Stimulated activated CD4-positive, alpha-beta T cell treated with anti-CD3 and anti-CD28 coated beads, Interleukin-4, amount 100 ng/mL, for 1 hour (primary cell): Measurements from ENCODE around the gene NEBL.

Source experiments
- DNase-seq: peaks from one replicate; pipeline ENCODE4 v3.0.0-alpha.2; 2020

NEBL gene

DNA sequence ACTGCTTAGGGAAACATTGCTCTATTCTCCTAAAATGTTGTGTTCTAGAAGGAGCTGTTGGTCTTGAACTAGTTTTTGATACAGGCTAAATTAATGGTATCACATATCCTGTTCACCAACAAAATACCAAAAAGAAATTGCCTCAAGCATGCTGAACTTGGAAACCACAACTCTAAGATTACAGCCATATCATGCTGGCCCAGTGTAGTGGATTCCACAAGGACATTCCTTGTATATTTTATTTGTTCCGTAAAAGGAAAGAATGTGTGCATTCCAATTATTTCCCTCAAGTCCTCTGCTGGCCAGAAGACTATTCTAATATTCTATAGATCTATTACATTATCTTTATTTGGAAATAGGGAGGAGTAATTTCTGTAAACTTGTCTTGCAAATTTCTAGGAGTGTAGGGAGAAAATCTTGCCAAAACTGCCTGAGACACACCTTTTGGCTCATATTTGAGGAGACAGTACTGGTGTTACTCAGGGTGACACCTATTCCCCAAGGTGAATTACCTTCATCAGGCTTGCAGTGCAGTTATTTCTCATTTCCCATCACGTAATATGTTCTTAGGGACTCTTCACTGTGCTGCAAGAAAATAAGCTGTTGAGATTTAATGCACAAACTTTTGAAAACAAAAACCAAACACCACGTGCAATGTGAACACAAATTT lies 1.9 kb upstream of the NEBL start:
- DNase-seq: no peak

GRCh38 chr10:20893297-20893696 lies 3.8 kb downstream of the NEBL start:
- no peak for DNase-seq

- no peak for DNase-seq
Observed at GRCh38 chr10:20892796-20893195, 4.3 kb downstream of the NEBL start.

DNA sequence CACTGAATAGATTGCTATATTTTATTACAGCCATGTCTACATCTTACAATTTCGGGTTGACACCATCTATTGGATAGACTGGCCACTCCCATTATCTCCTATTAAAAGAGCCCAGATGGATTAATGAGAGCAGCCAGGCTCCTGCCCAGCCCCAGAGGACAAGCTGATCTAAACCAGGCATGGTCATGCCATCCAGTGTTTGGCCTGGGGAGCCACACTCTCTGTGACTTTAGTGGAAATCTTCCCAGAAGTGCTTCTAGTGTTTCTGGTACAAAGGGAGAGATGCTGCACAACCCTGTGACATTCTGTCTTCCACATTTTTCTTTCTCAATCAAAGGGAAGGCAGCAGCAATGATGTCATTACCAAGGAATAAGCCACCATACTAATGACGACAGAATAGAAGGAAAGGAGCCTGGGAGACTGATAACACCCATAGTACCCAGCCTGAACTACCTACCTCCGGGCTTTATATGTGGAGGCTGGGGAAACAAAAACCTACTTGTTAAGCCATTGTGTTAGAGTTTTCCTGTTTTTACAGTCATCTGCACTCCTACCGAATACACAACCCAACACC lies 5.0 kb downstream of the NEBL start:
- no peak for DNase-seq

GRCh38 chr10:20891338-20891714 lies 5.8 kb downstream of the NEBL start:
- DNase-seq: no peak

DNA sequence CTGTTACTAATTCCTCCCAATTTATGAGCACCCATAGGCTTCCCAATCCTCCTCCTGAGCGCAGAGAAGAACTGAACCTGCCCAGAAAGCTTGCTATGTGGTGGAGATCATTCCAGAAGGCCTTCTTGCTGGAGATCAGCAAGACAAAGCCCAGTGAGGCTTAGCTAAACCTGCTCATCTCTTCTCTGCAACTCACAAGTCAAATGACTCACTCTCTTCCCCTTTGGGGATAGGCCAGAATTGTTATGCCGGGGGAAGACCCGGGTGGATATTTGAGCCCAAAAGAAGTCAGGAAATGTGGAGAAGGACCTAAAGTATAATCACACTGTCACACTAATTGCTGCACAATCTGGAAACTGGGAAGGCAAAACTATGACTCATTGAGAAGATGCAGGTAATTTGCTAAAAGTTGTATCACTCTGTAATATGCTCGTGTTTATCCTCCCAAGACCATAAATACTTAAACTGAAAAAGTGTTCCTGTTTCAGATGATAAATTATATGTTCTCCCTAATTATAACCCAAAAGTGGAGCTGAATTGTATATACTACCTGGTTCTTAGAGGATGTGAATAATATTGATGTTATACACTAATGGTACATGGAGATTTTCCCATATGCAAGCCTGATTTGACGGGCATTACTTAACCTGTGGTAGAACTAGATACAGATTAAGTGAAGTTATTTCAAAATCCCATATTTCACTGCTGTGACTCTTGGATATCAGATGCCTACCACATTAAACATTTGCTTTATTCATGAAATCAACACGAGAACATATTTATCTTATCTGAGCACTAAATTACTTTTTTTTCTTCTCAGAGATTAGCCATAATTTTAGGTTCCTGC lies 6.4 kb downstream of the NEBL start:
- DNase-seq: no peak

GRCh38 chr10:20890009-20890408 lies 7.1 kb downstream of the NEBL start:
- no peak for DNase-seq

GRCh38 chr10:20888620-20889330 lies 8.3 kb downstream of the NEBL start:
- DNase-seq: no peak

DNA sequence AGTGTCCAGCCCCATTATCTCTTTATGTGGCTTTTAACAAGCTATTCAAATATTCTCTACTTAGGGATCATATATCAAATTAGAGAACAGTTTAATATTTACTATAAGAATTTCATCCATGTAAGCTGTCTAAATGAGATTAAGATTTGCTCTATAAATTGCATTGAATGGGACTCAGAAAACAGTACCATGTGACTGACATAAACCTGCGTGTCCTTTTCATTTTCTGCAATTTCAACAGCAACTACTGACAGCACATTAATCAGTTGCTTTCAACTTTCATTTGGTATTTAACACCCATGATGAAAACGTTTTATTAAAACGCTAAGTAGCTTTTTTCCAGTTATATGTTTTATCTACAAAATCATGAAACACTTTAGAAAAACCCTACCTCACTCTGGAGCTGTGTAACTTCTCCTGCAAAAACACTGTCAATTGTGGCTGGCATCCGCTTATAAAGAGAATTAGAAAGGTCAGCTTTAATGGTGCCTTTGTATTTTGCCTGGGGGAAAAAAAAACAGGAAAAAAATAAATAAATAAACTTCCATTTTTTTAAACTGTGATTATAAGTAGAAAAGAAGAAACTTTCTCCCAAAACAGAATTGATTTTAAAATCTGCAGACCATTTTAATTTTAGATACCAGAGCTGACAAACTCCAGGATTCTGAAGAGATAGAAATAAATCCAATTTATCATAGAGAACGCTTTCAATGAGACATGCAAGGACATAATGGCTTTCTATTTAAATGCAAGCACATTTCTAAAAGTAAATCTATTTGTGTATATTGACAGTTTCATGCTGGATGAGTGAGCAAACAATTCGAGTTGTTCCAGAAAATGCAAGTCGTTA lies 9.2 kb downstream of the NEBL start:
- DNase-seq: no peak

DNA sequence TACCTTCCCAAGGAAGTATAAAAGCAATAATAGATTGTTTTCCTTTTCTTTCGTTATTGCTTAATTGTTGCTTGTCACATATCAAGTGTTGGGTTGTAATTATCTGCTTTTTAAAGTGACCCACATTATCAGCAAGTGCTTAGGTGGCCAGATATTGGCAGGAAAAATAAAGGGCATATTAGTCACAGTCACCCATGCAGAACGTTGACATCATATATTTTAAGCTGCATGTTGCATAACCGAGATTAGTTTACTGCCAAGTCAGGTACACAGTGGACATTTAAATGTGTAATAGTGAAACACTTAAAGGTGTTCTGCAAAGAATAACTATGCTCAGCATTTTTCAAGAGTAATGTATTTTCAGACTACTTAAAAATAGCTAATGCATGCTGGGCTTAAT lies 11.4 kb downstream of the NEBL start:
- DNase-seq: no peak

- DNase-seq: no peak
Observed at GRCh38 chr10:20883552-20883951, 13.6 kb downstream of the NEBL start.

GRCh38 chr10:20882091-20882490 lies 15.0 kb downstream of the NEBL start:
- DNase-seq: no peak

DNA sequence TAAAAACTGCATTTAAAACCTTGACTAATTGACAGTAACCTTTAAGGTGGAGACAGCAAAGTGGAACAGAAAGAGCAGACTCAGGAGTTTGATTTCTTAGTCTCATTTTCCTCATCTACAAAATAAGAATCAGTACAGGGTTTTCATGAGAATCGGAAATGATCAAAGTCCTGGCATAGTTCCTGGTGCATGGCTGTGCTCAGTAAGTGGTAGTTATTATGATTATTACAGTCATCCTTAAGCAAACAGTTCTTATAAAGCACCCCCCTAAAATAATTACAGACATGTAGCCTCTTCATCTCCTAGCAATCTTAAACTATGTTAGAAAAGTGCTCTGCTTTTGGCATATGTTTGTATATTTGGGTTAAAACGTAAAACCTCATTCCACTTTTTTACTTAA lies 18.0 kb downstream of the NEBL start:
- no peak for DNase-seq

- no peak for DNase-seq
Observed at GRCh38 chr10:20877986-20878983, 18.8 kb downstream of the NEBL start.

GRCh38 chr10:20877554-20877953 lies 19.6 kb downstream of the NEBL start:
- no peak for DNase-seq

DNA sequence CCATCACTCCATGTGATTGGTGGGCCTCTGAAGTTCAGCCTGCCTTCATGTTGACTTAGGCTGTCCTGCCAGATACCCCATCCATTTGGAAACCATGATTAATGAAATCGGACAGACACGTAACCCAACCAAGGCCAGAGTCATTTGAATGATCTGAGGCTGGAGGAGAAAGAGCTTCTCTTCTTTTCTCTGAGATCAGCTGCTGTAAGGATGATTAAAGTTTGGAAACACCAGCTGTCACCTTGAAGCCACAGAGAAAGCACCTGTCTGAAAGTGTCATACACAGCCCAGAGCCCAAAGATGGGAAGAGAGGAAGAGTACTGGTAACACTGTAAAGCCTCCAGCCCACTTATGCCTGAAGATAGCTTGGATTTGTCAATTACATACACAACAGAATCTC lies 22.9 kb downstream of the NEBL start:
- DNase-seq: no peak

DNA sequence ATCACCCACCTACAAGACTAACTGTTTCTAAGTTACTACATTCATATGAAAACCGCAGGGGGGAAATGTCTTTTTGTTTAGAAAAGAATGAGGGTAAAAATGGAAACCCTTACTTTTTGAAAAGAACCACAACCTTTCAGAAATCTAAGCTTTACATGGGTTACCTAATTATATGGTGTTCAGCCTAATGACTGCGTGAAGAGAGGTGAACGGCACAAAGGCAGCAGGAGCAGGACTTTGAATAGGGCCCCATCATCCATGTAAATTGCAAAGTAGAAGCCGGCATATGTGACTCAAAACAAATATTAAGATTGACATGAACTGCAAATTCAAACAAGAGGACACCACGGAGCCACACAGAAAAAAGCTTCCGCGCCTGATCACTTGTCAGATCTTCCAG lies 25.1 kb downstream of the NEBL start:
- no peak for DNase-seq

DNA sequence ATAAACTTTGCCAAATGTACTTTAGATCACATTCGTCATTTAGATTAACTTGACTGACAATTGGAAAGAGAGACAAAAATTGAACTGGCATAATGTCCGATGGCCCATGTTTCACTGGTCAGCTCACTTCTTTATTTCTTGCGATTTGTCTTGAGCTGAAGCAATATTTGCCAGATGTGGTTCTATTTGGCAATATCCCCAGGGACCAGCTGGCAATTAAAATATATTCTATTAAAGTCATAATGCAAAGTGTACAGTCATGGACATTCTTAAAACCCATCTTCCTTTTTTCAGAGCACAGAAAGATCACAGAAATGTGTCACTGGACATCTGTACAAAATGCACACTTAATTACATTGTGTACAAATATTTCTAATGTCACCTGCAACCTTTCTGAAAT lies 26.3 kb downstream of the NEBL start:
- DNase-seq: no peak

DNA sequence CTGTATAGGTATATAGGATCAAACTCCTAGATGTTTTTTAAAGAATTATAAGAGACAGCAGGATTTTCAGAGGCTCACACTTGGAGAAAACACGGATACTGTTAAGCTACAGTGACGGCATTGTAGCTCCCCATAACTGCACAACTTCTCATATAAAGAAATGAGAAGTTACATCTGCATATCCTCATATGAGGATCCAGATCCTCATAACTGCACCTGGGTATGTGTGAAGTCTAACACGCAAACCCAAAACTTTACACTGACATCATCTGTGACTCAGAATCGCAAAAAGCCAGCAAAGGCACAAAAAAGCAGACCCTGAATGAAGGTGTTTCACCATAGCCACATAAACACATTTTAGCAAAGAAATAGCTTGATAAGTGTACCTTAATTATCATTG lies 34.1 kb downstream of the NEBL start:
- no peak for DNase-seq

DNA sequence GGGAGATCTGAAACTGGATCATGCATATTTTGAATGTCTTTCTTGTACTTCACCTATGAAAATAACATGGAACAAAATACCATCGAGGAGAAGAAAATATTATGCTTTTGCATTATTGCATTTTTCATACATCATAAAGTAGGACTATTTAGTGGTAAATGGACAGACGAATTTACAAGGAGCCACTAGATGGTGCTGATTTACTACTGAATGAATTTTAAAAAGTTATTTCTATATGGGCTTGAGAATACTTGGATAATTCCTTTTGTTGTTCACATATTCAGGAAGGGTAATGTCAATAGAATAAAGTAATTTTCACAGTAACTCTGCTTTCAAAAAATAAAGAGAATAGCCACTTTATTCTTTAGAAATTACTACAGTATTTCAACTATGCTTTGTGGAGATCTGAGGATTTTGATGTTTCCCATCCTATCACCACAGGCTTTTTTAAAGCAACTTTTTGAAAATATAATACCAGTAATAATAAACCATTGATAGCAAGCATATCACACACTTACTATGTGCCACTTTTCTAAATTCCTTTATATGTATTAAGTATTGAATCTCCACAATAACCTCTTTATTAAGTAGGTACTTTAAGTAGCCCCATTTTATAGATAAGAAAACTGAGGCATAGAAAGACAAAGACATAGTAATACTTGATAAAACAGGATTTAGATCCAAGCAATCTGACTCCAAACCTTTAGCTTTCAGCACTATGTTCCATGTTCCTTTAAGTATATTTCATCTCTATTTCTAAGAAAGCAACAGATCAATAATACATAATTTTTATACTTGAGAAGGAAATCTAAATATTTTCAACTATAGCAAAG lies 38.6 kb downstream of the NEBL start:
- DNase-seq: no peak
